IPS DF 4.7 (cell line): ENCODE data around the gene ZBED6.
"Not testable (repeated sequence)": the region's sequence is repeated elsewhere in the genome, so short reads cannot be mapped to it uniquely, and the experiment has no call there.

Source experiments
- DNase-seq: peaks from one replicate; pipeline ENCODE4 v3.0.0-alpha.2; 2013; ENCODE audit warnings: low spot score; ENCODE audit errors: extremely low read depth

ZBED6 gene

GRCh38 chr1:203778789-203779188 is 16.6 kb upstream of the ZBED6 start:
- DNase-seq, result no peak

GRCh38 chr1:203781962-203782361 is 13.5 kb upstream of the ZBED6 start:
- DNase-seq, result no peak

GRCh38 chr1:203789966-203790365 is 5.5 kb upstream of the ZBED6 start:
- DNase-seq, result no peak

- DNase-seq, result no peak
Measured at GRCh38 chr1:203791498-203791897, 3.9 kb upstream of the ZBED6 start.

GRCh38 chr1:203792486-203792885 is 2.9 kb upstream of the ZBED6 start:
- DNase-seq, result no peak

- DNase-seq, result not testable (repeated sequence)
Measured at GRCh38 chr1:203793561-203793960, 1.9 kb upstream of the ZBED6 start.

GRCh38 chr1:203794764-203795440 is 521 bp upstream of the ZBED6 start:
- DNase-seq, result no peak

GRCh38 chr1:203796236-203796605 is 798 bp downstream of the ZBED6 start:
- no peak for DNase-seq

- no peak for DNase-seq
Measured at GRCh38 chr1:203797216-203797615, 1.8 kb downstream of the ZBED6 start.

GRCh38 chr1:203797948-203798655 is 2.7 kb downstream of the ZBED6 start:
- DNase-seq, result no peak

GRCh38 chr1:203799157-203799556 is 3.7 kb downstream of the ZBED6 start:
- DNase-seq, result no peak

GRCh38 chr1:203799971-203800370 is 4.5 kb downstream of the ZBED6 start:
- no peak for DNase-seq

- DNase-seq, result no peak
Measured at GRCh38 chr1:203805689-203806088, 10.3 kb downstream of the ZBED6 start.

- no peak for DNase-seq
Measured at GRCh38 chr1:203807196-203807595, 11.8 kb downstream of the ZBED6 start.

- no peak for DNase-seq
Measured at GRCh38 chr1:203813581-203814341, 18.3 kb downstream of the ZBED6 start.

GRCh38 chr1:203818399-203818798 is 23.0 kb downstream of the ZBED6 start:
- DNase-seq, result no peak

- no peak for DNase-seq
Measured at GRCh38 chr1:203823306-203823705, 27.9 kb downstream of the ZBED6 start.

- no peak for DNase-seq
Measured at GRCh38 chr1:203826175-203826574, 30.8 kb downstream of the ZBED6 start.

- DNase-seq, result no peak
Measured at GRCh38 chr1:203828002-203828401, 32.6 kb downstream of the ZBED6 start.

- no peak for DNase-seq
Measured at GRCh38 chr1:203828503-203828902, 33.1 kb downstream of the ZBED6 start.

- DNase-seq, result not testable (repeated sequence)
Measured at GRCh38 chr1:203829247-203829646, 33.8 kb downstream of the ZBED6 start.

- DNase-seq, result no peak
Measured at GRCh38 chr1:203835476-203835875, 40.1 kb downstream of the ZBED6 start.
